PFSK-1 (cell line): ENCODE results near the gene ASIC4.

Experiments used
- FOXP2 ChIP-seq: optimal IDR thresholded peaks from 2 replicates; pipeline ENCODE3; 2011; ENCODE audit warnings: borderline replicate concordance, control low read depth, inconsistent platforms; ENCODE audit not compliant: insufficient read depth; ENCODE audit errors: extremely low read length, extremely low read depth
- POLR2AphosphoS5 ChIP-seq: IDR thresholded peaks from 2 replicates; pipeline ENCODE4 v1.6.1; 2012; ENCODE audit warnings: low read depth, mild to moderate bottlenecking, control low read depth, low read length, moderate library complexity
- REST ChIP-seq, 2 experiments: IDR thresholded peaks; 2 replicates each; pipeline versions ENCODE4 v1.6.1 to v1.8.0; 2011 to 2012; ENCODE audit warnings: low read depth in 2 of 2, low read length in 2 of 2, control low read depth in 1 of 2, inconsistent platforms in 1 of 2, mild to moderate bottlenecking in 1 of 2, moderate library complexity in 1 of 2; ENCODE audit not compliant: insufficient read depth in 1 of 2
- SIN3A ChIP-seq: IDR thresholded peaks from 2 replicates; pipeline ENCODE4 v1.6.1; 2012; ENCODE audit warnings: mild to moderate bottlenecking, low read length, moderate library complexity, borderline replicate concordance; ENCODE audit not compliant: insufficient read depth
- TAF1 ChIP-seq: IDR thresholded peaks from 2 replicates; pipeline ENCODE4 v1.6.1; 2012; ENCODE audit warnings: low read length, control low read depth, borderline replicate concordance; ENCODE audit not compliant: insufficient read depth

Gene ASIC4

GRCh38 chr2:219483451-219484342 lies 30.6 kb upstream of the ASIC4 start:
- TF ChIP-seq REST (IDR thresholded peaks at IDR 0.05; ENCODE audit: insufficient read depth in 1 of 2, low read depth in 2 of 2, low read length in 2 of 2) (no peak), TAF1 (no peak), FOXP2 (no peak), SIN3A (no peak), POLR2AphosphoS5 (no peak)

GRCh38 chr2:219484343-219485200 lies 29.7 kb upstream of the ASIC4 start:
- no peak for TF ChIP-seq POLR2AphosphoS5
- TF ChIP-seq TAF1, result no peak
- TF ChIP-seq SIN3A, result no peak
- no peak for TF ChIP-seq FOXP2
- no peak for TF ChIP-seq REST (IDR thresholded peaks at IDR 0.05; ENCODE audit: insufficient read depth in 1 of 2, low read depth in 2 of 2, low read length in 2 of 2)

GRCh38 chr2:219485201-219485580 lies 29.1 kb upstream of the ASIC4 start:
- TF ChIP-seq SIN3A (no peak), REST (IDR thresholded peaks at IDR 0.05; ENCODE audit: insufficient read depth in 1 of 2, low read depth in 2 of 2, low read length in 2 of 2) (no peak), TAF1 (no peak), FOXP2 (no peak), POLR2AphosphoS5 (no peak)

GRCh38 chr2:219486380-219486959 lies 27.8 kb upstream of the ASIC4 start:
- TF ChIP-seq TAF1 (no peak), SIN3A (no peak), POLR2AphosphoS5 (no peak), REST (IDR thresholded peaks at IDR 0.05; ENCODE audit: insufficient read depth in 1 of 2, low read depth in 2 of 2, low read length in 2 of 2) (no peak), FOXP2 (no peak)
